IPS-20b (cell line): Measurements from ENCODE around the gene LRP1-AS.

Experiments used
- H3K27ac ChIP-seq: one replicate; pipeline ENCODE4 v1.5.1; 2013; ENCODE audit warnings: low read length
- H3K27me3 ChIP-seq: 2 replicates; pipeline ENCODE4 v1.6.1; 2013; ENCODE audit warnings: mild to moderate bottlenecking, low read length, inconsistent platforms; ENCODE audit not compliant: insufficient read depth
- H3K36me3 ChIP-seq: 2 replicates; pipeline ENCODE4 v1.6.1; 2013; ENCODE audit warnings: low read depth, mild to moderate bottlenecking, inconsistent platforms, low read length, moderate library complexity; ENCODE audit not compliant: insufficient read depth
- H3K4me1 ChIP-seq: 2 replicates; pipeline ENCODE4 v1.6.1; 2013; ENCODE audit warnings: mild to moderate bottlenecking, control low read depth, inconsistent platforms, low read length, moderate library complexity; ENCODE audit not compliant: insufficient read depth
- H3K4me3 ChIP-seq: 2 replicates; pipeline ENCODE4 v1.5.1; 2013; ENCODE audit warnings: mild to moderate bottlenecking, low read length, inconsistent platforms
- H3K9ac ChIP-seq: 2 replicates; pipeline ENCODE4 v1.6.1; 2013; ENCODE audit warnings: low read depth, mild to moderate bottlenecking, inconsistent platforms, low read length, moderate library complexity
- H3K9me3 ChIP-seq: 2 replicates; pipeline ENCODE4 v1.6.1; 2013; ENCODE audit warnings: mild to moderate bottlenecking, low read depth, low read length, inconsistent platforms; ENCODE audit not compliant: insufficient read depth

LRP1-AS gene

DNA sequence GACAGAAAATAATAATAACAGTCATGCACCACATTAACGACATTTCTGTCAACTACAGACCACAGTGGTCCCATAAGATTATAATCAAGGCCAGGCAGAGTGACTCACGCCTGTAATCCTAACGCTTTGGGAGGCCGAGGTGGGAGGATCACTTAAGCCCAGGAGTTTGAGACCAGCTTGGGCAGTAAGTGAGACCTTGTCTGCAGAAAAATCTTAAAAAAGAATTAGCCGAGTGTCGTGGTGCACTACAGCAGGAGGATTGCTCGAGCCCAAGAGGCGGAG is 49.9 kb downstream of the LRP1-AS start:
- no peaks in the 10 kb centered on the region for H3K9me3 ChIP-seq
- no peak overlapping the region for H3K9ac ChIP-seq
- peaks cover 7% of the 10 kb centered on the region; the same call in 1 of the 2 replicates for H3K4me1 ChIP-seq
- H3K27me3 ChIP-seq: no peaks in the 10 kb centered on the region
- peaks cover 40% of the 10 kb centered on the region for H3K36me3 ChIP-seq
- H3K4me3 ChIP-seq: no peak overlapping the region
- H3K27ac ChIP-seq: no peak overlapping the region

DNA sequence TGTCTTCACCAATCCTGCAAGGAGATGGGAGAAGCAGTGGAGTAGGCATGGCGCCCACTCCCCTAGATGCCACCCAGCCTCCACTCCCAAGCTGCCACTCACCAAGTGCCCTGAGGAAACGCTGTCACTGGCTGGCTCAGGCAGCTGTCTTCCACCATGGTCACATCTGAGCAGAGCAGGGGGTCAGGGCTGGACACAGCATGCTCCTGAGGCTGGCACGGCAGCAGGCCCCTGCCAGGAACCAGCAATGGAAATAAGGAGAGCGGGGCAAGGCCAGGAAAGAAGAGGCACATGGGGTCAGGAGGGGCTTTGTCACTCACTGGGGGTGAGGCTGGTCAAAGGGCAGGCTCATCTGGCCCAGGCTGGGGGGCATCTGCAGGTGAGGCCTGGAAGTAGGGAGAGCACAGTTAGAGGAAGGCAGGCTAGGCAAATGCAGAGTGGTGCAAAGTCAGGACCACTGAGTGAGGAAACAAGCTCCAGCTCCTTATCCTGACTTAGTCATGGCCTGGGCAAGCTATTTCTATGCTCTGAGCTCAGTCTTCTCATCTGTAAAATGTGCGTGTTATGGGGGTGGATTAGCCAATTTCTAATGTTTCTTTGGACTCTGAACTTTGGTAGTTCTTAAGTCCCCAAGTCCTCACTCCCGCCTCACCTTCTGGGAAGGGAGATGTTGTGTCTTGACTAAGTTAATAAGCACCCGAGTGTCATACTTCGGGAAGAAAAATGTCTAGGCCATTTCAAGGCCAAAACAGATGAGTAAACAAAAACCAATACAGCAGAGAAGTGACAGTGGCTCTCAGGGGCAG is 50.5 kb downstream of the LRP1-AS start:
- no peak overlapping the region for H3K27ac ChIP-seq
- no peak overlapping the region for H3K9ac ChIP-seq
- no peaks in the 10 kb centered on the region for H3K9me3 ChIP-seq
- H3K4me3 ChIP-seq: no peak overlapping the region
- peaks cover 46% of the 10 kb centered on the region for H3K36me3 ChIP-seq
- no peaks in the 10 kb centered on the region for H3K27me3 ChIP-seq
- H3K4me1 ChIP-seq: peaks cover 7% of the 10 kb centered on the region; the same call in 1 of the 2 replicates

DNA sequence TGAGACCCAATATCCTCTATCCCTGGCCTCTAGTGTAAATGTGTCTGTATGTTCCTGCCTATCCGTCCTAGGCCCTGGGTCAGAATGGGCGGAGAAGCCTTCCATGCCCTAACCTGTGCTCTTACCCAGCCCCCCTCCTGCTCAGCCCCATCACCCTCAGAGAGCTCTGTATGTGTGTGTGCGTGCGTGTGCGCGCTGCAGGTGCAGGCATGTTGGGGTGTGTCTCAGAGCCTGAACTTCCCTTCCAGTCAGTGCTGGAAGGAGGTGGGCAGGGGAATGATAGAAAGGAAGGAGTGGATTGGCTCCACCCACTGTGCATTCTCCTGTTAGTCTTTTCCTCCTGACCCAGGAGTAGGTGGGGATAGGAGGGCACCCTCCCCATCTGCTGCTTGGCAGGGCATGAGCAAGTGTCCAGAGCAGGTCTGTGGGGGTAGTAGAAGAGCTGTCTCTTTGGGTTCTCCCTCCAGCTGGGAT is 51.3 kb downstream of the LRP1-AS start:
- peaks cover 7% of the 10 kb centered on the region; the same call in 1 of the 2 replicates for H3K4me1 ChIP-seq

DNA sequence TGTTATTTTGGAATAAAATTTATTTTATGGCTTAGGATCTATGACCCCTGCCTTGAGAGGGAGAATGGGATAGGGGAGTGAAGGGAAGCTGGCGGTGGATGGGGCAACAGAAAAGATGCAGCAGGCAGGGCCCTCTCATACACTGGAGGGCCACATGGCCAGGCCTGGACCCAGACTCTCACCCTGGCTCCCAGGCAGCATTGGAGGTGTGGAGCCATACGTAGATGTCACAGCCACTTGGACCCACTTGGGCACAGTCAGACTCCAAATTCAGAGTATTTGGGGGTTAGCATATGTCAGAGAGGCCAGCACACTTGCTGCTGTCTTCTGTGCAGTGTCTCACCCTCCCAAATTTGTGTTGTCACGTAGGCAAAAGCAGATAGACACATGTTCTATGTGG is 52.0 kb downstream of the LRP1-AS start:
- Histone ChIP-seq H3K9ac (no peak overlapping the region), H3K4me3 (no peak overlapping the region), H3K27me3 (no peaks in the 10 kb centered on the region), H3K4me1 (peaks cover 10% of the 10 kb centered on the region; the same call in 1 of the 2 replicates), H3K36me3 (peaks cover 56% of the 10 kb centered on the region), H3K27ac (no peak overlapping the region), H3K9me3 (no peaks in the 10 kb centered on the region)

More for the DNA sequence above, 51.3 kb downstream of the LRP1-AS start:
- Histone ChIP-seq H3K9me3 (no peaks in the 10 kb centered on the region), H3K9ac (no peak overlapping the region), H3K4me3 (no peak overlapping the region), H3K36me3 (peaks cover 54% of the 10 kb centered on the region), H3K27ac (no peak overlapping the region), H3K27me3 (no peaks in the 10 kb centered on the region)
